ENCODE data around the gene RAB44. TPM values are rescaled to one million over a fixed set of nuclear protein-coding genes. Genes with fewer than 3 reads are reported as not detected.
A peak's percentile ranks its signal among the peaks of the same experiment; 100 is the strongest.

RAB44 gene
- total and polyA plus RNA-seq, 7 donors = 0.01 to 0.06 TPM; not detected in 5

GRCh38 chr6:36698871-36699271, 1.2 kb downstream of the RAB44 start:
- TF ChIP-seq CTCF (IDR thresholded peaks at IDR 0.05) = no peak
- no peak for ATAC-seq
- no peak overlapping the region for H3K27ac ChIP-seq
- no peak overlapping the region for H3K4me3 ChIP-seq
- peaks cover 4% of the 10 kb centered on the region for H3K9me3 ChIP-seq
- intact Hi-C loops (cut with DNase I) = loop anchor here in 1 of 2 donors (5.0 kb wide), 1 partner anchor 53 kb away; no protein-coding TSS in a partner anchor
- H3K27me3 ChIP-seq (ENCODE audit: insufficient read depth in 3 of 3, low read length in 2 of 3) = no peaks in the 10 kb centered on the region
- H3K4me1 ChIP-seq = no peaks in the 10 kb centered on the region
- H3K36me3 ChIP-seq (ENCODE audit: insufficient read depth in 1 of 2, low read depth in 1 of 2) = no peaks in the 10 kb centered on the region
- 86 to 90% (median 88%) methylated on average over 8 of the region's 8 CpGs for WGBS, 3 donors
- peak in 1 of 2 donors; percentile 18 for DNase-seq

GRCh38 chr6:36699348-36699747, 1.7 kb downstream of the RAB44 start:
- no peak for TF ChIP-seq CTCF (IDR thresholded peaks at IDR 0.05)
- no peak overlapping the region for H3K27ac ChIP-seq
- H3K36me3 ChIP-seq (ENCODE audit: insufficient read depth in 1 of 2, low read depth in 1 of 2) = no peaks in the 10 kb centered on the region
- no peak overlapping the region for H3K4me3 ChIP-seq
- intact Hi-C loops (cut with DNase I) = loop anchor here in 1 of 2 donors (5.0 kb wide), 1 partner anchor 53 kb away; no protein-coding TSS in a partner anchor
- DNase-seq (peak in 1 of 2 donors; percentile 32), ATAC-seq (peak in 1 of 4 donors; percentile 14)
- peaks cover 4% of the 10 kb centered on the region for H3K9me3 ChIP-seq
- WGBS, 3 donors = 86 to 90% (median 88%) methylated on average over 7 of the region's 7 CpGs
- H3K27me3 ChIP-seq (ENCODE audit: insufficient read depth in 3 of 3, low read length in 2 of 3) = no peaks in the 10 kb centered on the region
- no peaks in the 10 kb centered on the region for H3K4me1 ChIP-seq

GRCh38 chr6:36700071-36700812, 2.6 kb downstream of the RAB44 start:
- Histone ChIP-seq H3K4me3 (no peak overlapping the region), H3K27ac (no peak overlapping the region), H3K4me1 (no peaks in the 10 kb centered on the region), H3K27me3 (ENCODE audit: insufficient read depth in 3 of 3, low read length in 2 of 3) (no peaks in the 10 kb centered on the region), H3K36me3 (ENCODE audit: insufficient read depth in 1 of 2, low read depth in 1 of 2) (no peaks in the 10 kb centered on the region), H3K9me3 (peaks cover 4% of the 10 kb centered on the region)
- DNase-seq = peak in 1 of 2 donors; percentile 6
- no peak for TF ChIP-seq CTCF (IDR thresholded peaks at IDR 0.05)
- no peak for ATAC-seq
- intact Hi-C loops (cut with DNase I) = no loop called here
- 86 to 89% (median 88%) methylated on average over 7 of the region's 7 CpGs for WGBS, 3 donors

GRCh38 chr6:36700831-36701230, 3.2 kb downstream of the RAB44 start:
- peaks cover 4% of the 10 kb centered on the region for H3K9me3 ChIP-seq
- no peak overlapping the region for H3K4me3 ChIP-seq
- no peaks in the 10 kb centered on the region for H3K4me1 ChIP-seq
- DNase-seq (peak in 1 of 2 donors; percentile 4), ATAC-seq (no peak)
- no peaks in the 10 kb centered on the region for H3K36me3 ChIP-seq (ENCODE audit: insufficient read depth in 1 of 2, low read depth in 1 of 2)
- intact Hi-C loops (cut with DNase I) = no loop called here
- WGBS, 3 donors = 88 to 98% (median 95%) methylated on average over 3 of the region's 3 CpGs
- no peaks in the 10 kb centered on the region for H3K27me3 ChIP-seq (ENCODE audit: insufficient read depth in 3 of 3, low read length in 2 of 3)
- no peak overlapping the region for H3K27ac ChIP-seq
- no peak for TF ChIP-seq CTCF (IDR thresholded peaks at IDR 0.05)

Measured in psoas muscle (tissue), 8 donors.